Measurements from ENCODE around the gene EEFSEC. TPM values are rescaled to one million over a fixed set of nuclear protein-coding genes. Genes with fewer than 3 reads are reported as not detected.

EEFSEC gene
- polyA plus RNA-seq, 1 donor from 2014 or later = 4.6 TPM

GRCh38 chr3:128420720-128421438 is 267.6 kb downstream of the EEFSEC start:
- H3K27ac ChIP-seq (ENCODE audit: low read length) = no peak overlapping the region
- no peaks in the 10 kb centered on the region for H3F3A ChIP-seq (ENCODE audit: insufficient read depth, low read length, poor library complexity, severe bottlenecking)
- H3K27me3 ChIP-seq (ENCODE audit: insufficient read depth, low read depth, low read length) = peaks cover 1% of the 10 kb centered on the region
- no peak overlapping the region for H2AFZ ChIP-seq (ENCODE audit: low read depth, low read length)
- no peak overlapping the region for H3K4me2 ChIP-seq (ENCODE audit: low read length)
- H3K36me3 ChIP-seq (ENCODE audit: insufficient read depth, low read length) = no peaks in the 10 kb centered on the region
- no peaks in the 10 kb centered on the region for H3K79me2 ChIP-seq (replicated peaks; ENCODE audit: insufficient read depth, low read length)
- TF ChIP-seq REST (IDR thresholded peaks at IDR 0.05; ENCODE audit: borderline replicate concordance) = no peak
- no peak for TF ChIP-seq TAF1 (IDR thresholded peaks at IDR 0.05; ENCODE audit: low read depth)
- TF ChIP-seq EP300 (conservative IDR thresholded peaks at IDR 0.05; ENCODE audit: poor library complexity, severe bottlenecking) = no peak
- TF ChIP-seq, protein P1, sequence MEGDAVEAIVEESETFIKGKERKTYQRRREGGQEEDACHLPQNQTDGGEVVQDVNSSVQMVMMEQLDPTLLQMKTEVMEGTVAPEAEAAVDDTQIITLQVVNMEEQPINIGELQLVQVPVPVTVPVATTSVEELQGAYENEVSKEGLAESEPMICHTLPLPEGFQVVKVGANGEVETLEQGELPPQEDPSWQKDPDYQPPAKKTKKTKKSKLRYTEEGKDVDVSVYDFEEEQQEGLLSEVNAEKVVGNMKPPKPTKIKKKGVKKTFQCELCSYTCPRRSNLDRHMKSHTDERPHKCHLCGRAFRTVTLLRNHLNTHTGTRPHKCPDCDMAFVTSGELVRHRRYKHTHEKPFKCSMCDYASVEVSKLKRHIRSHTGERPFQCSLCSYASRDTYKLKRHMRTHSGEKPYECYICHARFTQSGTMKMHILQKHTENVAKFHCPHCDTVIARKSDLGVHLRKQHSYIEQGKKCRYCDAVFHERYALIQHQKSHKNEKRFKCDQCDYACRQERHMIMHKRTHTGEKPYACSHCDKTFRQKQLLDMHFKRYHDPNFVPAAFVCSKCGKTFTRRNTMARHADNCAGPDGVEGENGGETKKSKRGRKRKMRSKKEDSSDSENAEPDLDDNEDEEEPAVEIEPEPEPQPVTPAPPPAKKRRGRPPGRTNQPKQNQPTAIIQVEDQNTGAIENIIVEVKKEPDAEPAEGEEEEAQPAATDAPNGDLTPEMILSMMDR (IDR thresholded peaks at IDR 0.05; ENCODE audit: poor library complexity, severe bottlenecking) = no peak
- TF ChIP-seq POLR2AphosphoS5 (IDR thresholded peaks at IDR 0.05) = no peak
- TF ChIP-seq RAD21 (conservative IDR thresholded peaks at IDR 0.05) = no peak
- TF ChIP-seq MXI1 (conservative IDR thresholded peaks at IDR 0.05; ENCODE audit: poor library complexity, severe bottlenecking) = no peak
- TF ChIP-seq EZH2 (IDR thresholded peaks at IDR 0.05; ENCODE audit: borderline replicate concordance, insufficient read depth, low read length, poor library complexity, severe bottlenecking) = no peak
- H3K9ac ChIP-seq (ENCODE audit: low read length) = no peak overlapping the region
- H3K9me3 ChIP-seq (ENCODE audit: low read length) = no peaks in the 10 kb centered on the region
- no peaks in the 10 kb centered on the region for H4K20me1 ChIP-seq (ENCODE audit: insufficient read depth)
- H3K4me3 ChIP-seq (ENCODE audit: low read length) = no peak overlapping the region
- H3K9me2 ChIP-seq (ENCODE audit: insufficient read depth, low read length) = no peaks in the 10 kb centered on the region

- no peak overlapping the region for H2AFZ ChIP-seq (ENCODE audit: low read depth, low read length)
Observed at GRCh38 chr3:128421439-128421836, 268.2 kb downstream of the EEFSEC start.

More at GRCh38 chr3:128421439-128421836, 268.2 kb downstream of the EEFSEC start:
- Histone ChIP-seq H3K9me2 (ENCODE audit: insufficient read depth, low read length) (no peaks in the 10 kb centered on the region), H3K79me2 (replicated peaks; ENCODE audit: insufficient read depth, low read length) (no peaks in the 10 kb centered on the region), H3K4me2 (ENCODE audit: low read length) (no peak overlapping the region), H3K9ac (ENCODE audit: low read length) (no peak overlapping the region), H3K4me3 (ENCODE audit: low read length) (no peak overlapping the region), H3K9me3 (ENCODE audit: low read length) (no peaks in the 10 kb centered on the region), H4K20me1 (ENCODE audit: insufficient read depth) (no peaks in the 10 kb centered on the region), H3K36me3 (ENCODE audit: insufficient read depth, low read length) (no peaks in the 10 kb centered on the region), H3K27ac (ENCODE audit: low read length) (no peak overlapping the region), H3K27me3 (ENCODE audit: insufficient read depth, low read depth, low read length) (peaks cover 4% of the 10 kb centered on the region), H3F3A (ENCODE audit: insufficient read depth, low read length, poor library complexity, severe bottlenecking) (no peaks in the 10 kb centered on the region)
- TF ChIP-seq MXI1 (conservative IDR thresholded peaks at IDR 0.05; ENCODE audit: poor library complexity, severe bottlenecking) (no peak), EZH2 (IDR thresholded peaks at IDR 0.05; ENCODE audit: borderline replicate concordance, insufficient read depth, low read length, poor library complexity, severe bottlenecking) (no peak), SMC3 (conservative IDR thresholded peaks at IDR 0.05; ENCODE audit: poor library complexity) (no peak), REST (IDR thresholded peaks at IDR 0.05; ENCODE audit: borderline replicate concordance) (no peak), POLR2AphosphoS5 (IDR thresholded peaks at IDR 0.05) (no peak)

Data from neural cell (in vitro differentiated cells).